Ishikawa (cell line): ENCODE measurements around the gene UBC.

ENCODE experiments used
- CEBPB ChIP-seq: IDR thresholded peaks from 2 replicates; pipeline ENCODE4 v1.6.1; 2012
- CREB1 ChIP-seq: IDR thresholded peaks from 2 replicates; pipeline ENCODE4 v1.6.1; 2012; ENCODE audit warnings: low read depth
- EGR1 ChIP-seq: IDR thresholded peaks from 2 replicates; pipeline ENCODE4 v1.6.1; 2012
- EP300 ChIP-seq: IDR thresholded peaks from 2 replicates; pipeline ENCODE4 v1.6.1; 2012; ENCODE audit warnings: borderline replicate concordance
- FOXM1 ChIP-seq: IDR thresholded peaks from 2 replicates; pipeline ENCODE4 v1.6.1; 2012; ENCODE audit warnings: low read depth, borderline replicate concordance
- MAX ChIP-seq: IDR thresholded peaks from 2 replicates; pipeline ENCODE4 v1.6.1; 2012
- NFIC ChIP-seq: IDR thresholded peaks from 2 replicates; pipeline ENCODE4 v1.6.1; 2012
- RAD21 ChIP-seq: IDR thresholded peaks from 2 replicates; pipeline ENCODE4 v1.6.1; 2012; ENCODE audit warnings: low read depth
- REST ChIP-seq: IDR thresholded peaks from 2 replicates; pipeline ENCODE4 v1.6.1; 2012; ENCODE audit warnings: low read depth, mild to moderate bottlenecking
- TAF1 ChIP-seq: IDR thresholded peaks from 2 replicates; pipeline ENCODE4 v1.6.1; 2012; ENCODE audit warnings: low read depth, mild to moderate bottlenecking
- TCF12 ChIP-seq: IDR thresholded peaks from 2 replicates; pipeline ENCODE4 v1.6.1; 2012; ENCODE audit warnings: low read depth
- TEAD4 ChIP-seq: IDR thresholded peaks from 2 replicates; pipeline ENCODE4 v1.6.1; 2012
- USF1 ChIP-seq: IDR thresholded peaks from 2 replicates; pipeline ENCODE4 v1.6.1; 2012
- YY1 ChIP-seq: IDR thresholded peaks from 2 replicates; pipeline ENCODE4 v1.6.1; 2012; ENCODE audit warnings: low read depth
- ZBTB7A ChIP-seq: IDR thresholded peaks from 2 replicates; pipeline ENCODE4 v1.6.1; 2012; ENCODE audit warnings: low read depth

The UBC gene

GRCh38 chr12:124949779-124950728 is 35.6 kb upstream of the UBC start:
- TF ChIP-seq YY1 (no peak), ZBTB7A (no peak), USF1 (no peak), CEBPB (no peak), NFIC (no peak), RAD21 (no peak), TAF1 (no peak), REST (no peak), FOXM1 (no peak), EGR1 (no peak)

DNA sequence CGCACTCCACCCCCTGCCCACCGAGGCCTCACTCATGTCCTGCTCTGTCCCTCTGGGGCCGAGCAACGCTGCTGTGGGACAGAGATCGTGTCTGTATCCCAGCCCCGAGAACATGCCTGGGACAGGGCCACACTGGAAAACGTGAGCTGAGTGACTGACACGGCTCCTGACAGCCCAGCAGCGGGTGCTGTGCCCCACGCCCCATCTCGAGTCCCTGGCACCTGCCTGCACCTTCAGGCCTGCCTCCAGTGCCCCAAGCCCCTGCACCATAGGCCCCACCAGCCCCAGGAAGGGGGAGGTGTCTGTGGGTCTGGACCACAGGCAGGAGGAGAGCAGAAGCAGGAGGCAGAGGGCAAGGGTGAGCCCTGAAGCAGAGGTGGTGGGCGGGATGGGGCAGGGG is 34.6 kb upstream of the UBC start:
- TF ChIP-seq TCF12 (no peak), REST (no peak), EP300 (no peak), TAF1 (no peak), FOXM1 (no peak), ZBTB7A (no peak), CREB1 (no peak)

DNA sequence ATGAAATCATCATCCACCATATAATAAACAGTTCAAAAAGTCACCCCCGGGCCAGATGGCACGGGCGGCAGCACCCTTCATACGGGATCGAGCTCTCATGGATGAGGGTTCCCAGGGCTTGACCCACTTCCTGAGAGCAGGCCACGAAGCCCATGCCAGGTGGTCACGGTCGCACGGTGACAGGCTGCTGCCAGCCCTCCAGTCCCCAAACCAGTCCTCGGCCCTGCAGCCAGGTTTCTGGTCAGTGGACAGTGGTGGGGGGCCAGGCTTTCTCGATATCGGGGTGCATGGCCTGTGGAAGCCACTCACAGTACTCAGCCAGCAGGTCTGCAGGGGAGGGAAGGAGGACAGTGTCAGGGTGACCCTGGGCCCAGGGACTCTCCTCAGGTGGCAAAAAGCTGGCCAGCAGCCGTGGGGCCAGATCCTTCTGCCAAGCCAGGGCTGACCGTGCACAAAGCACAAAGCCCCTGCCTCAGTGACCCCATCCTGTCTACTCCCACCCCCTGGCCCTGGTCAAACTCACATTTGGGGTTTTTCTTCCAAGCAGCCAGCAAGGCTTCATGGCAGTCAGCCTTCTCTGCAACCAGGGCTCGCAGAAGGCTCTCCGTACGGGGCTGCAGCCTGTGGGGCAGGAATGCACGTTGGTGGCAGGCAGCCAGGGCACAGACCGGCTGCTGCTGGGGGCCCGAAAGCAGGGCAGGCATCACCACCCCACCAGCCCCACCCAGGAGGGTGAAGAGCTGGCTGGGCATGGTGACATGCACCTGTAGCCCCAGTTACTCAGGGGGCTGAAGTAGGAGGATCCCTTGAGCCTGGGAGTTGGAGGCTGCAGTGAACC is 33.3 kb upstream of the UBC start:
- TF ChIP-seq ZBTB7A, result 0 out of 2 replicates have a peak, but pooled peaks have one; percentile 36
- TF ChIP-seq YY1, result no peak
- TF ChIP-seq REST, result no peak
- TF ChIP-seq EGR1, result no peak
- TF ChIP-seq CEBPB, result no peak
- no peak for TF ChIP-seq RAD21
- TF ChIP-seq USF1, result no peak; the same call in 1 of the 2 replicates
- no peak for TF ChIP-seq MAX
- TF ChIP-seq TAF1, result no peak
- no peak; the same call in 1 of the 2 replicates for TF ChIP-seq EP300
- peak; percentile 82 for TF ChIP-seq NFIC
- TF ChIP-seq FOXM1, result no peak
- TF ChIP-seq TCF12, result peak; percentile 15; the same call in 1 of the 2 replicates
- peak; percentile 74; the same call in 1 of the 2 replicates for TF ChIP-seq TEAD4
- no peak for TF ChIP-seq CREB1

DNA sequence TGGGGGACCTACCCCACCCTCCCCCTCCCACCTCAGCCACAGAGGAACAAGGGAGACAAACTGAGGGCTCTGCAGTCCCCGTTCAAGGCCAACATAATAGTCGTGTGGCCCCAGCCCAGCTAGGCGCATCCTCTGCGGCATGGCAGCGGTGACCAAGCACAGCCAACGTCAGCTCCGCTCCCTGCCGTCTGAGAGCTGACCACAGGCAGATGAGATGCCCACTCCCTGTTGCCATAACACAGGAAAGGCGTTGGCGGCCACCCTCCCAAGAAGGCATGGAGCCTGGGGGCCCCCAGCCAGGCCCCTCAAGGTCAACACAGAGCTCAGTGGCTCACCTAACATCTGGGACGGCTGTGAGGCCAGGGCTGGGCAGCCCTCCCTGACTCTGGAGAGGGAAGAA is 32.6 kb upstream of the UBC start:
- TF ChIP-seq YY1, result no peak
- TF ChIP-seq EGR1, result no peak
- TF ChIP-seq FOXM1, result no peak
- no peak for TF ChIP-seq TCF12
- no peak for TF ChIP-seq ZBTB7A
- no peak for TF ChIP-seq MAX
- no peak for TF ChIP-seq REST
- no peak for TF ChIP-seq USF1
- no peak for TF ChIP-seq NFIC
- TF ChIP-seq TEAD4, result no peak
- no peak for TF ChIP-seq EP300
- TF ChIP-seq TAF1, result no peak
- no peak for TF ChIP-seq CEBPB
- TF ChIP-seq RAD21, result no peak
- TF ChIP-seq CREB1, result no peak
